ENCODE data around the gene PWWP2B.

GRCh38 chr10:132445516-132446194, 48.7 kb downstream of the PWWP2B start:
- no peak for TF ChIP-seq CTCF (conservative IDR thresholded peaks at IDR 0.05; ENCODE audit: low read depth in 2 of 2)
- TF ChIP-seq EZH2phosphoT487 (IDR thresholded peaks at IDR 0.05; ENCODE audit: unreplicated experiment): no peak
- TF ChIP-seq POLR2AphosphoS5 (IDR thresholded peaks at IDR 0.05; ENCODE audit: low read depth): no peak
- TF ChIP-seq EZH2 (IDR thresholded peaks at IDR 0.05; ENCODE audit: low read depth, unreplicated experiment): no peak
- no peak for TF ChIP-seq ZNF114 (CRISPR knock-in tag; IDR thresholded peaks at IDR 0.05)
